ENCODE measurements around the gene CYP11A1.

- no peak for TF ChIP-seq POLR2A (IDR thresholded peaks at IDR 0.05)
- TF ChIP-seq, protein P1, sequence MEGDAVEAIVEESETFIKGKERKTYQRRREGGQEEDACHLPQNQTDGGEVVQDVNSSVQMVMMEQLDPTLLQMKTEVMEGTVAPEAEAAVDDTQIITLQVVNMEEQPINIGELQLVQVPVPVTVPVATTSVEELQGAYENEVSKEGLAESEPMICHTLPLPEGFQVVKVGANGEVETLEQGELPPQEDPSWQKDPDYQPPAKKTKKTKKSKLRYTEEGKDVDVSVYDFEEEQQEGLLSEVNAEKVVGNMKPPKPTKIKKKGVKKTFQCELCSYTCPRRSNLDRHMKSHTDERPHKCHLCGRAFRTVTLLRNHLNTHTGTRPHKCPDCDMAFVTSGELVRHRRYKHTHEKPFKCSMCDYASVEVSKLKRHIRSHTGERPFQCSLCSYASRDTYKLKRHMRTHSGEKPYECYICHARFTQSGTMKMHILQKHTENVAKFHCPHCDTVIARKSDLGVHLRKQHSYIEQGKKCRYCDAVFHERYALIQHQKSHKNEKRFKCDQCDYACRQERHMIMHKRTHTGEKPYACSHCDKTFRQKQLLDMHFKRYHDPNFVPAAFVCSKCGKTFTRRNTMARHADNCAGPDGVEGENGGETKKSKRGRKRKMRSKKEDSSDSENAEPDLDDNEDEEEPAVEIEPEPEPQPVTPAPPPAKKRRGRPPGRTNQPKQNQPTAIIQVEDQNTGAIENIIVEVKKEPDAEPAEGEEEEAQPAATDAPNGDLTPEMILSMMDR (IDR thresholded peaks at IDR 0.05), result no peak
- TF ChIP-seq EP300 (IDR thresholded peaks at IDR 0.05), result no peak
- no peak for TF ChIP-seq POLR2AphosphoS5 (IDR thresholded peaks at IDR 0.05)
Observed at GRCh38 chr15:74343797-74344127, 23.7 kb downstream of the CYP11A1 start.

Measured in suprapubic skin (tissue), 4 donors.